ENCODE data around the gene POLR2F.

DNA sequence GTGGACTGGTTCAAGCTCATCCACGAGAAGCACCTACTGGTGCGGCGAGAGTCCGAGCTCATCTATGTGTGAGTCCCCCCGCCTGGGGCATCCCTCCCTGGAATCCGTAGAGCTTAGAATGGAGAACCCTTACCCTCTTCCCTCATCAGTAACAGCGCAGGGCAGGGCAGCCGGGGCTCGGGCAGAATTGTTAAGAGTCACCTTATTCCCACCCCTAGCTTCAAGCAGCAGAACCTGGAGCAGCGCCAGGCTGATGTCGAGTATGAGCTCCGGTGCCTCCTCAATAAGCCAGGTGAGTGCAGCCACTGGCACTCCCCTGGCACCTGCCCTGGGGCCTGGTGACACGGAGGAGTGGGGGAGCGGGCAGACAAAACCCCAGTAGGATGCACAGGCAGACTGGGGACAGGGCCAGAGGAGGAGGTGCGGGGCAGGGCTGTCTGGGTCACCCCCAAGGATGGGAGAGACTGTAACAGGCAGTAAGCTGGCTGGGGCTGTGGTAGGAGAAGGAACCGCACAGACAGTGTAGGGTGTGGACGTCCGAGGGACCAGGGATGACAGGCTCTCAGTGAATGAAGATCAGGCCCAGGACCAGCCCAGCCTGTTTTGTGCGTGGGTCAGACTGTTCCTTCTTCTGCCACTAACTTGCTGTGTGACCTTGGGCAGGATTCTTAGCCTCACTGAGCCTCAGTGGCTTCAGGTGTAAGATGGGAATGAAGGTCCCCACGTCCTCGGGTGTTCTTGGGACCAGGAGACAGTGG, 20.5 kb upstream of the POLR2F start:
- TF ChIP-seq, protein P1, sequence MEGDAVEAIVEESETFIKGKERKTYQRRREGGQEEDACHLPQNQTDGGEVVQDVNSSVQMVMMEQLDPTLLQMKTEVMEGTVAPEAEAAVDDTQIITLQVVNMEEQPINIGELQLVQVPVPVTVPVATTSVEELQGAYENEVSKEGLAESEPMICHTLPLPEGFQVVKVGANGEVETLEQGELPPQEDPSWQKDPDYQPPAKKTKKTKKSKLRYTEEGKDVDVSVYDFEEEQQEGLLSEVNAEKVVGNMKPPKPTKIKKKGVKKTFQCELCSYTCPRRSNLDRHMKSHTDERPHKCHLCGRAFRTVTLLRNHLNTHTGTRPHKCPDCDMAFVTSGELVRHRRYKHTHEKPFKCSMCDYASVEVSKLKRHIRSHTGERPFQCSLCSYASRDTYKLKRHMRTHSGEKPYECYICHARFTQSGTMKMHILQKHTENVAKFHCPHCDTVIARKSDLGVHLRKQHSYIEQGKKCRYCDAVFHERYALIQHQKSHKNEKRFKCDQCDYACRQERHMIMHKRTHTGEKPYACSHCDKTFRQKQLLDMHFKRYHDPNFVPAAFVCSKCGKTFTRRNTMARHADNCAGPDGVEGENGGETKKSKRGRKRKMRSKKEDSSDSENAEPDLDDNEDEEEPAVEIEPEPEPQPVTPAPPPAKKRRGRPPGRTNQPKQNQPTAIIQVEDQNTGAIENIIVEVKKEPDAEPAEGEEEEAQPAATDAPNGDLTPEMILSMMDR (IDR thresholded peaks at IDR 0.05) = no peak
- no peak for TF ChIP-seq POLR2A (IDR thresholded peaks at IDR 0.05)
